SK-N-SH treated with all-trans-retinoic acid at 6 μM for 48 hours (cell line): ENCODE data around the gene MRPL21.

Experiments used
- ATAC-seq: fragments of 200-7000 bp; cut with Tn5 transposase; 3 replicates; pipeline ENCODE4 v1.9.1; 2020; ENCODE audit warnings: mild to moderate bottlenecking, moderate library complexity
- ARNTL ChIP-seq: fragments of 450-650 bp; formaldehyde crosslinking; IDR thresholded peaks from 2 replicates; pipeline ENCODE4 v1.5.0; 2020; ENCODE audit warnings: low read depth, mild to moderate bottlenecking, moderate library complexity, borderline replicate concordance
- BACH2 ChIP-seq: fragments of 250-450 bp; sonication (Bioruptor Pico); IDR thresholded peaks from 2 replicates; pipeline ENCODE4 v1.9.0; 2021; ENCODE audit warnings: mild to moderate bottlenecking, borderline replicate concordance
- CSDC2 ChIP-seq: fragments of 250-450 bp; sonication (Bioruptor Pico); IDR thresholded peaks from 2 replicates; pipeline ENCODE4 v1.5.0; 2020; ENCODE audit warnings: mild to moderate bottlenecking, moderate library complexity
- ISL1 ChIP-seq: fragments of 250-450 bp; sonication (Bioruptor Pico); IDR thresholded peaks from 2 replicates; pipeline ENCODE4 v2.1.2; 2022; ENCODE audit warnings: mild to moderate bottlenecking, moderate library complexity
- OSR1 ChIP-seq: fragments of 250-450 bp; sonication (Bioruptor Pico); IDR thresholded peaks from 2 replicates; pipeline ENCODE4 v1.8.0; 2022; ENCODE audit warnings: moderate library complexity, mild to moderate bottlenecking, inconsistent platforms
- PPARA ChIP-seq: fragments of 250-450 bp; sonication (Bioruptor Pico); IDR thresholded peaks from 2 replicates; pipeline ENCODE4 v1.5.0; 2020; ENCODE audit warnings: mild to moderate bottlenecking, borderline replicate concordance
- RARB ChIP-seq: fragments of 250-450 bp; sonication (Bioruptor Pico); IDR thresholded peaks from 2 replicates; pipeline ENCODE4 v1.8.0; 2021; ENCODE audit warnings: mild to moderate bottlenecking, moderate library complexity
- SNAI2 ChIP-seq: fragments of 250-450 bp; sonication (Bioruptor Pico); IDR thresholded peaks from 2 replicates; pipeline ENCODE4 v1.5.0; 2020; ENCODE audit warnings: mild to moderate bottlenecking, moderate library complexity
- TCF4 ChIP-seq: fragments of 250-450 bp; sonication (Bioruptor Pico); IDR thresholded peaks from 2 replicates; pipeline ENCODE4 v1.8.0; 2021; ENCODE audit warnings: mild to moderate bottlenecking, moderate library complexity, borderline replicate concordance
- TOX ChIP-seq: fragments of 250-450 bp; sonication (Bioruptor Pico); IDR thresholded peaks from 2 replicates; pipeline ENCODE4 v1.8.0; 2021; ENCODE audit warnings: mild to moderate bottlenecking, moderate library complexity, borderline replicate concordance
- TSHZ2 ChIP-seq: fragments of 250-450 bp; sonication (Bioruptor Pico); IDR thresholded peaks from 2 replicates; pipeline ENCODE4 v1.5.0; 2020; ENCODE audit warnings: mild to moderate bottlenecking, moderate library complexity
- ZFP3 ChIP-seq: fragments of 250-450 bp; sonication (Bioruptor Pico); IDR thresholded peaks from 2 replicates; pipeline ENCODE4 v1.5.0; 2020; ENCODE audit warnings: mild to moderate bottlenecking, moderate library complexity
- ZFP30 ChIP-seq: fragments of 450-650 bp; formaldehyde crosslinking; IDR thresholded peaks from 2 replicates; pipeline ENCODE4 v1.5.0; 2022; ENCODE audit warnings: mild to moderate bottlenecking, moderate library complexity
- ZNF565 ChIP-seq: fragments of 450-650 bp; formaldehyde crosslinking; conservative IDR thresholded peaks from 2 replicates; pipeline ENCODE4 v1.5.0; 2020; ENCODE audit warnings: low read depth, mild to moderate bottlenecking, moderate library complexity
- ZNF70 ChIP-seq: fragments of 450-650 bp; formaldehyde crosslinking; IDR thresholded peaks from 2 replicates; pipeline ENCODE4 v1.5.0; 2020; ENCODE audit warnings: mild to moderate bottlenecking, moderate library complexity
- ZNF8 ChIP-seq: fragments of 450-650 bp; formaldehyde crosslinking; IDR thresholded peaks from 2 replicates; pipeline ENCODE4 v1.5.0; 2020; ENCODE audit warnings: mild to moderate bottlenecking, moderate library complexity
- TF ChIP-seq, protein P1 (sequence below): fragments of 250-450 bp; sonication (Bioruptor Pico); IDR thresholded peaks from 2 replicates; pipeline ENCODE4 v1.5.1; 2020; ENCODE audit warnings: low read depth, mild to moderate bottlenecking, moderate library complexity
- TF ChIP-seq, protein P2 (sequence below): fragments of 250-450 bp; sonication (Bioruptor Pico); IDR thresholded peaks from 2 replicates; pipeline ENCODE4 v1.5.1; 2021; ENCODE audit warnings: mild to moderate bottlenecking, moderate library complexity
- TF ChIP-seq, protein P3 (sequence below): fragments of 250-450 bp; sonication (Bioruptor Pico); IDR thresholded peaks from 2 replicates; pipeline ENCODE4 v1.8.0; 2020; ENCODE audit warnings: mild to moderate bottlenecking, moderate library complexity, borderline replicate concordance
- TF ChIP-seq, protein P4 (sequence below): fragments of 250-450 bp; sonication (Bioruptor Pico); IDR thresholded peaks from 2 replicates; pipeline ENCODE4 v1.8.0; 2021; ENCODE audit warnings: low read depth, mild to moderate bottlenecking, moderate library complexity, borderline replicate concordance

Gene MRPL21

GRCh38 chr11:68847395-68847794, 56.2 kb downstream of the MRPL21 start (continued):
- TF ChIP-seq, protein P1, sequence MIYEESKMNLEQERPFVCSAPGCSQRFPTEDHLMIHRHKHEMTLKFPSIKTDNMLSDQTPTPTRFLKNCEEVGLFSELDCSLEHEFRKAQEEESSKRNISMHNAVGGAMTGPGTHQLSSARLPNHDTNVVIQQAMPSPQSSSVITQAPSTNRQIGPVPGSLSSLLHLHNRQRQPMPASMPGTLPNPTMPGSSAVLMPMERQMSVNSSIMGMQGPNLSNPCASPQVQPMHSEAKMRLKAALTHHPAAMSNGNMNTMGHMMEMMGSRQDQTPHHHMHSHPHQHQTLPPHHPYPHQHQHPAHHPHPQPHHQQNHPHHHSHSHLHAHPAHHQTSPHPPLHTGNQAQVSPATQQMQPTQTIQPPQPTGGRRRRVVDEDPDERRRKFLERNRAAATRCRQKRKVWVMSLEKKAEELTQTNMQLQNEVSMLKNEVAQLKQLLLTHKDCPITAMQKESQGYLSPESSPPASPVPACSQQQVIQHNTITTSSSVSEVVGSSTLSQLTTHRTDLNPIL (CRISPR knock-in tag), result no peak
- TF ChIP-seq SNAI2 (no peak), PPARA (CRISPR knock-in tag) (no peak), ZNF70 (CRISPR knock-in tag) (no peak)
- TF ChIP-seq, all 23 proteins: peak for 0

- no peak for ATAC-seq
- TF ChIP-seq, protein P1 (CRISPR knock-in tag), result no peak
These were observed 58.2 kb downstream of the MRPL21 start for GRCh38 chr11:68845351-68846002.

DNA sequence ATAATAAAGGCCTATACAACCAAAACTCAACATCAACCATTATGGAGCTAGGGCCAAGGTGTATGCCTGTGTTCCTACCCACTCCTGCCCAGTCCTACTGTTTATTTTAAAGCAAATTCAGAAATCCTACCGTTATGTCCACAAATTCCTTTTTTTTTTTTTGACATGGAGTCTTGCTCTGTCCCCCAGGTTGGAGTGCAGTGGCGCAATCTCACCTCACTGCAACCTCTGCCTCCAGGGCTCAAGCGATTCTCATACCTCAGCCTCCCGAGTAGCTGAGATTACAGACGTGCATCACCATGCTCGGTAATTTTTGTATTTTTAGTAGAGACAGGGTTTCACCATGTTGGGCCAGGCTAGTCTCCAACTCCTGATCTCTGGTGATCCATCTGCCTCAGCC, 58.8 kb downstream of the MRPL21 start:
- no peak for TF ChIP-seq ZFP30
- no peak for TF ChIP-seq ZFP3 (CRISPR knock-in tag)
- no peak for TF ChIP-seq PPARA (CRISPR knock-in tag)
- TF ChIP-seq ZNF8, result no peak
- no peak for TF ChIP-seq TSHZ2 (CRISPR knock-in tag)
- no peak for TF ChIP-seq TOX
- TF ChIP-seq, protein P2, sequence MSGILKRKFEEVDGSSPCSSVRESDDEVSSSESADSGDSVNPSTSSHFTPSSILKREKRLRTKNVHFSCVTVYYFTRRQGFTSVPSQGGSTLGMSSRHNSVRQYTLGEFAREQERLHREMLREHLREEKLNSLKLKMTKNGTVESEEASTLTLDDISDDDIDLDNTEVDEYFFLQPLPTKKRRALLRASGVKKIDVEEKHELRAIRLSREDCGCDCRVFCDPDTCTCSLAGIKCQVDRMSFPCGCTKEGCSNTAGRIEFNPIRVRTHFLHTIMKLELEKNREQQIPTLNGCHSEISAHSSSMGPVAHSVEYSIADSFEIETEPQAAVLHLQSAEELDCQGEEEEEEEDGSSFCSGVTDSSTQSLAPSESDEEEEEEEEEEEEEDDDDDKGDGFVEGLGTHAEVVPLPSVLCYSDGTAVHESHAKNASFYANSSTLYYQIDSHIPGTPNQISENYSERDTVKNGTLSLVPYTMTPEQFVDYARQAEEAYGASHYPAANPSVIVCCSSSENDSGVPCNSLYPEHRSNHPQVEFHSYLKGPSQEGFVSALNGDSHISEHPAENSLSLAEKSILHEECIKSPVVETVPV (CRISPR knock-in tag), result no peak
- no peak for TF ChIP-seq SNAI2
- no peak for TF ChIP-seq TCF4 (CRISPR knock-in tag)
- TF ChIP-seq CSDC2 (CRISPR knock-in tag), result no peak
- no peak for TF ChIP-seq OSR1 (CRISPR knock-in tag)
- TF ChIP-seq, protein P3, sequence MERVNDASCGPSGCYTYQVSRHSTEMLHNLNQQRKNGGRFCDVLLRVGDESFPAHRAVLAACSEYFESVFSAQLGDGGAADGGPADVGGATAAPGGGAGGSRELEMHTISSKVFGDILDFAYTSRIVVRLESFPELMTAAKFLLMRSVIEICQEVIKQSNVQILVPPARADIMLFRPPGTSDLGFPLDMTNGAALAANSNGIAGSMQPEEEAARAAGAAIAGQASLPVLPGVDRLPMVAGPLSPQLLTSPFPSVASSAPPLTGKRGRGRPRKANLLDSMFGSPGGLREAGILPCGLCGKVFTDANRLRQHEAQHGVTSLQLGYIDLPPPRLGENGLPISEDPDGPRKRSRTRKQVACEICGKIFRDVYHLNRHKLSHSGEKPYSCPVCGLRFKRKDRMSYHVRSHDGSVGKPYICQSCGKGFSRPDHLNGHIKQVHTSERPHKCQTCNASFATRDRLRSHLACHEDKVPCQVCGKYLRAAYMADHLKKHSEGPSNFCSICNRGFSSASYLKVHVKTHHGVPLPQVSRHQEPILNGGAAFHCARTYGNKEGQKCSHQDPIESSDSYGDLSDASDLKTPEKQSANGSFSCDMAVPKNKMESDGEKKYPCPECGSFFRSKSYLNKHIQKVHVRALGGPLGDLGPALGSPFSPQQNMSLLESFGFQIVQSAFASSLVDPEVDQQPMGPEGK (CRISPR knock-in tag), result no peak
- no peak for ATAC-seq

DNA sequence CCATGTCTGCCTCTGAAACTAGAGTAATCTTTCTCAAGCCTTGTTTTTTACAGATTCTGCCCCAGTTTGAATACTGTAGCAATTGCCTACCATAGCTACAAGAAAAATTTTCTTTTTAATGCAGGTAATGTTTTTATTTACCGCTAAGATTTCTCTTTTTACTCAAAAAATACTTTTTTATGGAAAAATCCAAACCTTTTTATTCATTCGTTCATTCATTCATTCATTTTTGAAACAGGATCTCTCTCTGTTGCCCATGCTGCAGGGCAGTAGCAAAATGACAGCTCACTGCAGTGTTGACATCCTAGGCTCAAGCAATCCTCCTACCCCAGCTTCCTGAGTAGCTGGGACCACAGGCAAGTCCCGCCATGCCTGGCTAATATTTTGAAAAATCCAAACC, 59.3 kb downstream of the MRPL21 start:
- no peak for ATAC-seq
- TF ChIP-seq TSHZ2 (CRISPR knock-in tag) (no peak), BACH2 (CRISPR knock-in tag) (no peak), ISL1 (CRISPR knock-in tag) (no peak), ZFP30 (no peak), RARB (CRISPR knock-in tag) (no peak), ARNTL (no peak), ZNF565 (no peak)
- TF ChIP-seq, protein P3 (CRISPR knock-in tag), result no peak
- TF ChIP-seq, protein P4, sequence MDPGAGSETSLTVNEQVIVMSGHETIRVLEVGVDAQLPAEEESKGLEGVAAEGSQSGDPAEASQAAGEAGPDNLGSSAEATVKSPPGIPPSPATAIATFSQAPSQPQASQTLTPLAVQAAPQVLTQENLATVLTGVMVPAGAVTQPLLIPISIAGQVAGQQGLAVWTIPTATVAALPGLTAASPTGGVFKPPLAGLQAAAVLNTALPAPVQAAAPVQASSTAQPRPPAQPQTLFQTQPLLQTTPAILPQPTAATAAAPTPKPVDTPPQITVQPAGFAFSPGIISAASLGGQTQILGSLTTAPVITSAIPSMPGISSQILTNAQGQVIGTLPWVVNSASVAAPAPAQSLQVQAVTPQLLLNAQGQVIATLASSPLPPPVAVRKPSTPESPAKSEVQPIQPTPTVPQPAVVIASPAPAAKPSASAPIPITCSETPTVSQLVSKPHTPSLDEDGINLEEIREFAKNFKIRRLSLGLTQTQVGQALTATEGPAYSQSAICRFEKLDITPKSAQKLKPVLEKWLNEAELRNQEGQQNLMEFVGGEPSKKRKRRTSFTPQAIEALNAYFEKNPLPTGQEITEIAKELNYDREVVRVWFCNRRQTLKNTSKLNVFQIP (CRISPR knock-in tag), result no peak
